Panc1 (cell line): Measurements from ENCODE around the gene SHISA5. TPM values are rescaled to one million over a fixed set of nuclear protein-coding genes. Genes with fewer than 3 reads are reported as not detected.

ENCODE experiments used
- ATAC-seq: fragments of 200-7000 bp; cut with Tn5 transposase; 2 replicates; pipeline ENCODE4 v1.9.1; 2020; ENCODE audit warnings: mild to moderate bottlenecking, moderate library complexity
- BruUV-seq: library from RNA; stranded (reverse); fragments of 400-500 nt; replicated peaks from 2 replicates; lab custom pipeline; 2021; lab: Mats Ljungman, UMichigan
- CTCF ChIA-PET: fragments of 300-600 bp; sonication (Branson Sonifier 250); formaldehyde crosslinking; loops from one replicate; lab custom pipeline; 2022; ENCODE audit warnings: antibody characterized with exemption; lab: Charles Lee
- POLR2A ChIA-PET: fragments of 300-600 bp; sonication (Branson Sonifier 250); formaldehyde crosslinking; loops from one replicate; lab custom pipeline; 2022; ENCODE audit warnings: antibody characterized with exemption; lab: Charles Lee
- DNase-seq: peaks from one replicate; pipeline ENCODE4 v3.0.0-alpha.2; 2010; ENCODE audit warnings: low read depth, low spot score
- H3K27ac ChIP-seq: 2 replicates; pipeline ENCODE4 v1.5.1; 2011; ENCODE audit warnings: mild to moderate bottlenecking, low read length, inconsistent platforms
- H3K27me3 ChIP-seq: fragments of 200-500 bp; sonication (Bioruptor generic); 2 replicates; pipeline ENCODE4 v1.6.0; 2014; ENCODE audit warnings: low read length, inconsistent platforms; ENCODE audit not compliant: control insufficient read depth, insufficient read depth
- H3K36me3 ChIP-seq: fragments of 200-500 bp; sonication (Bioruptor generic); 2 replicates; pipeline ENCODE4 v1.5.1; 2014; ENCODE audit warnings: inconsistent platforms, mild to moderate bottlenecking, low read length, moderate library complexity; ENCODE audit not compliant: control insufficient read depth, insufficient read depth
- H3K4me1 ChIP-seq: 2 replicates; pipeline ENCODE4 v1.5.1; 2011; ENCODE audit warnings: inconsistent platforms, mild to moderate bottlenecking, low read length, moderate library complexity; ENCODE audit not compliant: control insufficient read depth, insufficient read depth
- H3K4me3 ChIP-seq, 2 experiments: 2 replicates each; pipeline ENCODE4 v1.5.1; 2011 to 2012; ENCODE audit warnings: low read depth in 2 of 2, low read length in 2 of 2, mild to moderate bottlenecking in 2 of 2, inconsistent platforms in 1 of 2, moderate library complexity in 1 of 2
- H3K9me3 ChIP-seq: fragments of 200-500 bp; sonication (Bioruptor generic); 2 replicates; pipeline ENCODE4 v1.5.1; 2014; ENCODE audit warnings: low read depth, mild to moderate bottlenecking, inconsistent platforms, low read length, moderate library complexity; ENCODE audit not compliant: control insufficient read depth, insufficient read depth
- CTCF ChIP-seq: fragments of 450-650 bp; IDR thresholded peaks from 2 replicates; pipeline ENCODE4 v1.5.1; 2017; ENCODE audit warnings: mild to moderate bottlenecking
- POLR2AphosphoS5 ChIP-seq: IDR thresholded peaks from 2 replicates; pipeline ENCODE4 v1.6.1; 2012; ENCODE audit warnings: mild to moderate bottlenecking, low read depth, low read length, moderate library complexity
- REST ChIP-seq, 2 experiments: IDR thresholded peaks; 2 replicates each; pipeline ENCODE4 v1.6.1; 2011 to 2012; ENCODE audit warnings: low read depth in 2 of 2, control low read depth in 1 of 2, low read length in 1 of 2, mild to moderate bottlenecking in 1 of 2, moderate library complexity in 1 of 2; ENCODE audit not compliant: insufficient read depth in 1 of 2
- SIN3A ChIP-seq: IDR thresholded peaks from 2 replicates; pipeline ENCODE4 v1.6.1; 2012; ENCODE audit warnings: low read depth, mild to moderate bottlenecking, low read length, moderate library complexity, borderline replicate concordance; ENCODE audit not compliant: insufficient read depth
- TCF7L2 ChIP-seq: IDR thresholded peaks from 2 replicates; pipeline ENCODE4 v1.6.1; 2011; ENCODE audit warnings: mild to moderate bottlenecking, low read depth, low read length, inconsistent platforms
- in situ Hi-C: cut with HindIII; loops from 2 replicates; pipeline ENCODE4 v1.10.0; 2016; ENCODE audit warnings: low sequenced_read_pairs, low pct_unique_long_range_greater_than_20kb
- intact Hi-C: fragments of 100-400 bp; cut with micrococcal nuclease; formaldehyde crosslinking; loops from one replicate; pipeline ENCODE4 v1.10.0; 2022; ENCODE audit not compliant: unreplicated experiment
- total RNA-seq: library from RNA; stranded (reverse); gene quantifications from one replicate; pipeline ENCODE4 v1.2.1, GENCODE V29; 2021; ENCODE audit not compliant: unreplicated experiment

Gene SHISA5
- total RNA-seq, 1 experiment from 2014 or later = 122 TPM

- POLR2A ChIA-PET = no interaction called here
- DNase-seq (no peak), ATAC-seq (peak; percentile 64)
- Histone ChIP-seq H3K4me1 (peaks cover 4% of the 10 kb centered on the region; the same call in 1 of the 2 replicates), H3K27ac (peak overlapping the region; percentile 23; the same call in 1 of the 2 replicates), H3K9me3 (no peaks in the 10 kb centered on the region), H3K36me3 (no peaks in the 10 kb centered on the region), H3K4me3 (peak overlapping the region; percentile 53 to 59), H3K27me3 (no peaks in the 10 kb centered on the region)
- intact Hi-C loops = no loop called here
- TF ChIP-seq TCF7L2 (no peak), SIN3A (no peak), REST (IDR thresholded peaks at IDR 0.05; ENCODE audit: insufficient read depth in 1 of 2, low read depth in 2 of 2, low read length in 1 of 2) (no peak), POLR2AphosphoS5 (no peak), CTCF (no peak)
- CTCF ChIA-PET = no interaction called here
- in situ Hi-C loops = no loop called here
- BruUV-seq = no TSS peak
Observed at GRCh38 chr3:48429317-48429959, 74.5 kb downstream of the SHISA5 start.

GRCh38 chr3:48428572-48429316 lies 75.2 kb downstream of the SHISA5 start:
- BruUV-seq = no TSS peak
- CTCF ChIA-PET = no interaction called here
- POLR2A ChIA-PET = no interaction called here
- H3K27ac ChIP-seq = no peak overlapping the region
- TF ChIP-seq TCF7L2 (no peak), REST (IDR thresholded peaks at IDR 0.05; ENCODE audit: insufficient read depth in 1 of 2, low read depth in 2 of 2, low read length in 1 of 2) (no peak), POLR2AphosphoS5 (no peak), SIN3A (no peak), CTCF (no peak)
- no peaks in the 10 kb centered on the region for H3K27me3 ChIP-seq
- intact Hi-C loops = no loop called here
- DNase-seq (no peak), ATAC-seq (peak; percentile 67)
- H3K9me3 ChIP-seq = no peaks in the 10 kb centered on the region
- in situ Hi-C loops = no loop called here
- peaks cover 4% of the 10 kb centered on the region; the same call in 1 of the 2 replicates for H3K4me1 ChIP-seq
- peak overlapping the region; percentile 53 to 59 for H3K4me3 ChIP-seq
- H3K36me3 ChIP-seq = no peaks in the 10 kb centered on the region
